Astrocyte (in vitro differentiated cells and primary cell): ENCODE measurements around the gene OR2T4.

Source experiments
- CTCF ChIP-seq: IDR thresholded peaks from 2 replicates; pipeline ENCODE4 v1.5.1; 2011; ENCODE audit warnings: low read depth, mild to moderate bottlenecking, inconsistent platforms, low read length, moderate library complexity; ENCODE audit not compliant: insufficient read depth
- EZH2 ChIP-seq: IDR thresholded peaks from 2 replicates; pipeline ENCODE4 v1.6.1; 2012; ENCODE audit warnings: mild to moderate bottlenecking, low read length, inconsistent platforms; ENCODE audit not compliant: insufficient read depth

- TF ChIP-seq CTCF (no peak), EZH2 (no peak)
Observed at GRCh38 chr1:248361121-248361715, at the start of gene OR2T4.
